NOMO-1 treated with DMSO at 0.1 percent for 48 hours (cell line): Measurements from ENCODE around the gene ERBB4.

Experiments
- DNase-seq: peaks from one replicate; lab custom pipeline; 2025; ENCODE audit not compliant: unreplicated experiment; lab: John Stamatoyannopoulos, UW

The ERBB4 gene

GRCh38 chr2:211437396-211437795 is 1101.2 kb downstream of the ERBB4 start:
- DNase-seq: no peak

- no peak for DNase-seq
Observed at GRCh38 chr2:211436182-211436581, 1102.4 kb downstream of the ERBB4 start.

GRCh38 chr2:211435331-211435730 is 1103.3 kb downstream of the ERBB4 start:
- DNase-seq: no peak

- DNase-seq: no peak
Observed at GRCh38 chr2:211434773-211435172, 1103.8 kb downstream of the ERBB4 start.

DNA sequence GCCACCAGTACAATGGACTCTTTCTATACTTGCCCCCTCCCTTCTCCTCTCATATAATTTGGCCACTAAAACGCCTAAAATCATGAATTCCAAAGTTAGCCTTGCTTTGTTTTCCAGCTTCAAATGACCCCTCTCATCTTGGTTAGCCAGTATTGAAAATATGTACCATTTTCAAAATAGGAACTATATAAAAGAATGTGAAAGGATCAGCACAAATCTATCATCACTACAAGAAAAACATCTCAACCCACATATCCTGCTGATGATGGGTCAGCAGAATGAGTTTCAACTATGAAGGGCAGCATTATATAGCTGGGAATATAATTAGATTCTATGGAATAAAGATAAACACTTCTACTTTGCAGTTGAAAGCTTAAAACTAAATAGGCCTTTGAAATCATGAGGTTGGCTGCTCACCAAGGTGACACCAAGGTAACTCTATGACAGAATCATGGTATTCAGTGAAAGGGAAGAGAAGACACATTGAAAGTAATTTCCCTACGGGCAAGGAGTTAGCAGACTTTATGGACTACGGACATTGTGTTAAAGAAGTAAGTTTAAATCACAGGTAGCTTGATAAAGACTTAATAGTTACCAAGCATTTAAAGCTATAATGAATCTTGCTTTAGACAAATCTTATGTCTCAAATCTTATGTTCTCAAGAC is 1109.2 kb downstream of the ERBB4 start:
- no peak for DNase-seq

DNA sequence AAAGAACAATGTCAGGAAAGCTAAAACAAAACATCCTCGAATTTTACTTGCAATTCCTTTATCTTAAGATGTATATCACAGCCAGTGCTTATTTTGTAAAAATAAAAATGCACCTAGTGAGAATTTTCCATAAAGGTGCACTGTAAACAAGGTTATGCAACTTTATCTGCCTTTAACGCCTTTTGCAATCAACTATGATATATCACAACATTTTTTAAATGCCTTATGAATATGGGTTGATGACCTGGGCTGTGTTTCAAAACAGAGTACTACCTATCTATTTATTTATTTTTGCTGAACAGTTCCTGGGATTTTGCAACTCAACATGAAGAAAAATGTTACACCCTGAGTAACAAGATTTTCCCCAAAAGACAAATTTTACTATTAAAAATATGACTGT is 1112.4 kb downstream of the ERBB4 start:
- DNase-seq: no peak

DNA sequence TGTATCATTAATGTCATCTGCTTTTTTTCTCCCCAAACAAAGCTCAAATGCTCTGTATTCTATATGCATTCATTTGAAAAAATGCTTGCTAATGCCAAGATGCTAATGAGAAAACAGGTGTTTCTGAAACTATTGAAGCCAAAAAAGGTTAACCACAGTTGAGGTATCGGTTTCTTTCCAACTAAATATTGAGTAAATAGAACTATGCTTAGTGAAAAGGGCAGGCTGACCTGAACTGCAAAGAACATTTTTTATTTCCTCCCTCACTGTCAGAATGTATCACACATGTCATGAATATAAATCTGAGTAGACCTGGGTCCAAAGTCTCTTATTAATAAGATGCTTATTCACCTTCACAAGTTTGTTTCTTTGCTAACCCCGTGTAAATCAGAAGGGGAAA is 1115.6 kb downstream of the ERBB4 start:
- DNase-seq: no peak

GRCh38 chr2:211417544-211417943 is 1121.1 kb downstream of the ERBB4 start:
- DNase-seq: no peak

DNA sequence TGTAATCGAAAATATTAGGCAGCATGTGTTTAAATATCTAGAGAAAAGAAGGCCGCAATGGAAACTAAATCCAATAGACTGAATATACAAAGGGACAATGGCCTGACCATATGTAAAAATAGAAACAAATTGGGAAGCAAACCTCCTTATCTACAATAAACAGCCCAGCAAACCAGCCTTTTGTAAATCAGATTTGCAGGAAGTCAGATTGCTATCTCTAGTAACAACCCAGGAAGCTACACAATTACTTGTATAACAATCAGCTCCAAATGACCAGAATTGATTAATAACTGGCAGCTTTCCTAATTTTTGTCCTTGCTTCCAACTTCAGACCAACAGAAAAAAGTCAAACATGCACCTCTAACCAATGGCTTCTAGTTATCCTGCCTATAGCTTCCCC is 1122.2 kb downstream of the ERBB4 start:
- DNase-seq: no peak

DNA sequence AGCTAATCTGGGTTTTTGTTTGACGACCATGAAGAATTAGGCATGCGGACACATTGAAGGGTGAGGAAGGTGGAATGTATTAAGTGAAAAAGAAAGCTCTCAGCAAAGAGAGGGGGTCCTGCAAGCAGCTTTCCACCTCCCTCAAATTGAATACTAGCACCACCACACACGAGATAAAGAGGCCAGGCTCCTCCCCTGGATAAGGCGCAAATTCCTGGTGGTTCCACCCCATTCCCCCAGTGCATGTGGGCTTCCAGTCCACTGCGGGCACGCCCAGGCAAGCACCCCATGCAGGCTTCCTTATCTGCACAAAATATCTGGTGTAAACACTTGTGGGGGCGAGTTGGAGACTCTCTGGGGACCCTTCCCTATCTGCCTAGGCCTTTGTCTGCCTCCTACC is 1124.9 kb downstream of the ERBB4 start:
- DNase-seq: no peak

DNA sequence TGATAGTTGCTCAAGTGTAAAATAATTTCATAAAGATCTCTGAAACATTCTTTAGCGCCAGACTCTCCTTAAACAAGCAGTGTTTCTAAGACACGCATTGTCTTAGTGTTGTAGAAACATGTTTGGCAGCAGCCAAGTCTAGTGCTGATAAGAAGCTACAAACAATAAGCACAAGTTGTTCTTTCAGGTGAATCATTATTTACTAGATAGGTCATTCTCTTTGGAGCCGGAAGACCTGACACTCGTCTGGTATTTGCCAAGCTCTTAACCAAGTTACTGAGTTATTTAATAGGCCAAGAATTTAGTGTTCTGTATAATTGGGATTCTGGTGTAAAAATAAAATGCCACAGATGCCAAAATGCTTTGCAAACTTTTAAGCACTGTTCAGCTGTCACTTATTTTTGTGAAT is 1130.1 kb downstream of the ERBB4 start:
- DNase-seq: no peak

DNA sequence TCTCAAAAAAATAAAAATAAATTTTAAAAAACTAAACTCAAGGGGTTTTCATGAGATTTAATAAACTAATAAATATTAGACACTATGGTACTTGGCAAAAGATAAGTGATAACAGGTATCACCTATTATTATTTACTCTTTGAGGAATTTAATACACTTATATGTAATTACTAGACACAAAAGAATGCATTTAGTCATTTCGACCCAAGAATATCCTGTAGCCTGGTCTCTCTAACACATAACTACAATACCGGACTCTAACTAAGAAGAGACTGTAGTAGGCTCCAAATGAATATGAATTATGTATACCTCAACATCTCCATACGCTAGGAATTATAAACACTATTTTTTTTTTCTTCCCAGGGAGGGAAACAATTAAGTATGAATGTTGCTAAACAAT is 1131.5 kb downstream of the ERBB4 start:
- no peak for DNase-seq

GRCh38 chr2:211405036-211405435 is 1133.6 kb downstream of the ERBB4 start:
- DNase-seq: no peak

DNA sequence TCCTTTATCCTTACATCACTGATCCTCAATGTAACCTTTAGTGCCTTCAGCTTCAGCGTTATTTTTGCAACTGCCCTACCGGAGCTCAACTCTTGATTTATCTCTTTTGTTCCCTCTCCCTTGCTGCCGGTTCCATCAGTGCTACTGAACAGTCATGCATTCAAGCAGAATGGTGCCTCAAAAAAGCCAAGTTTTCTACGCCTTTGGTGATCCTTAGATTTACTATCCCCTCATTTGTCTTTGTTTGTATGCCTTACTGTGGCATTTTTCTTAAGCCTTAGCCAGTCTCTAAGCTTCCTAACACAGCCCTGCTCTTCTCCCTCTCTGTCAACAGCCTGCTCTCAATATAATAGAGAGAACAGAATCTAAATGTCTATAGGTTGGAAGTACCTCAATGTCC is 1134.5 kb downstream of the ERBB4 start:
- no peak for DNase-seq

- DNase-seq: no peak
Observed at GRCh38 chr2:211401328-211401727, 1137.3 kb downstream of the ERBB4 start.

DNA sequence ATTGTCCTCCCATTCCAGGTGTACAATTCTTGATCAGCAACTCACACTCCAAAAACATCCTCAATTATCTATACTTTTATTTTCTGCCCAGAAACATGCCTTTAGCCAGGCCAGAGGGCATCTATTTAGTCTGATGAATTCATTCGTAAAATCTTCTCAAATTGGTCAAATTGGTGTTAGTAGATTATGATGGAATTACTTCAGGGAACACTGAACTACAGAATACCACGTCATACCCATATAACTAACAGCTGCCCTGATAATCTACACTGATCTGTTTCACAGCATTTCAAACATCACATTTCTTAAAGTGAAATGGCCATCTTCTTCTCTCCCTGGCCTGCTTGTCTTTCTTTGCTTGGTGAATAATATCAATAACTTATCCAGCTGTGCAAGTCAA is 1140.8 kb downstream of the ERBB4 start:
- no peak for DNase-seq

DNA sequence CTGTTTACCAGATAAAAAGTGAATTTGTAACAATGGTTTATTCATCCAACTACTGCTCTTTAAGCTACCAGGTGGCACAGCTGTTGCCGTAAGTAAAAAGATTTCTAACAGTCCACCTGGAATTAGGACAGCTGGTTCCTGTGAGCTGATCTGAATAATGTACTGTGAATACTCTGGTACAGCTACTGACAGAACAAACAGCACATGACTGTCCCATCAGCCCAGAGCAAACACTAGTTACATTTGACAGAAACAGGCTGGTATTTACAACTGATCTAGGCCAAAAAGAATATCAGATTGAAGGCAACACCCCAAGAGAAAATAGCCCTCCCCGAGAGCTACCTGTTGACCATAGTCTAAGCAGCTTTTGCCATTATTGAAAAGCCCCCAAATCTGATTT is 1141.8 kb downstream of the ERBB4 start:
- DNase-seq: no peak

- no peak for DNase-seq
Observed at GRCh38 chr2:211391189-211391567, 1147.4 kb downstream of the ERBB4 start.

DNA sequence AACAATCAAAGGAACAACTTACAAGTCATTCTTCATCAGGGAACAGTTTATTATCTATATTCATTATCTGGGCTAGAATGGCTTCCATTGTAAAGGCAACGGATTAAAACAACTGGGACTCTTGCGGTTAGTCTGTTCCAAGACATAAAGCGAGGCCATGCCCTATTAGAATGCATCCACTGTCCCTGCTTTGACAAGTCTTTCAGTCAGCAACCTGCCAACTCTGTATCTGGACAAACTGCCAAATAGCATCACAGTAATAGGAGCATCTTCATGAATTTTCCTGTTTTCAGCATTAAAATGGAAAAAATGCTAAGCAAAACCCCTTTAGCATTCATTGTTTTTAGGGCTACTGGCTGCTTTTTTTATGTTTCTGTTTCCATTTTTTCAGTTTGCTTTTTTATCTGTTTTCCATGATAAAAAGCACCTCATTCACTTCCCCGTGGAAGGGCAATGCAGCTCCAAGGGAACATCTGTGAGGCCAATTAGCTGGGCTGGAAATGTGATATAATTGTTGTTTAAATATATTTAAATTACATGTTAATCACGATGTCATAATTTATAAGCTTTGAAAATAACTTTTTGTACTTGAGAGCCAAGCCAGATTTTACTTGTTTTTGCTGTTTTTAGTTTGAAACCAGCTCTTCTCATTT is 1147.9 kb downstream of the ERBB4 start:
- DNase-seq: no peak

- DNase-seq: peak; percentile 37
Observed at GRCh38 chr2:211387734-211388133, 1150.9 kb downstream of the ERBB4 start.

DNA sequence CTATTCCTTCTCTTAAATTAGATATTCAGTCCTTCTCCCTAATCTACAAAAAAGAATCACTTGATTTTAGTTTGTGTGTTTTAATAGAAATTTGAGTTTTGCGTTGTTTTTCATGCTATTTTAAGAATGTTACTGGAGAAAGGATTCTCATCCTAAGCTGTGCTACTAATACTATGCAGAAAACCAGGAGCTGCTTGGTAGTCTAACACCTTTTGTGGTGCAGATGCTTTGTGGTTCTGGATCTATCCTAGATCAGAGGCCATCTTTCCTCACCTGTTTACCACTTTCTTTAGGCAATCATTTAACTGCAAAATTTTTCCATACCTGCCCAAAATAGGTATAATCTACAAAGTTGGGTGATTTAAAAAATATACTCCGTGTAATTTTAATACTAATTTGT is 1158.6 kb downstream of the ERBB4 start:
- no peak for DNase-seq

DNA sequence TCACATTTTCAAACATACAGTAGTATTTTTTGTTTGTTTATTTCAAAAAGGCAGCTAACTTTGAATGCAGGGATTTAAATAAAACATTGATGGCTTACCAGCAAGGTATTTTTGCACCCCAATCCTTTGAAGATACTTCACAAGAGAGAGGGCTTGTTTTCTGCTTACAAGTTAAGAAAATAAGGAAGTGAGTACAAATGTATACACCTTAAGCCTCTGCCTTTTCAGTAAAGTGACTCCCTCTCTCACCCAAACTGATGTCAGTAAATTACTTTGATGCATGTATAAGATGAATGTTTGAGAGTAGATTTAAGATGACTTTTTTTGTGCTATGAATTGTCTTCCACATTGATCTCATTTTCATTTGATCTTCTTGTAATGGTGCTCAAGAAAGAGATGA is 1162.2 kb downstream of the ERBB4 start:
- no peak for DNase-seq

- no peak for DNase-seq
Observed at GRCh38 chr2:211373203-211373602, 1165.4 kb downstream of the ERBB4 start.
